MCF 10A (cell line): Measurements from ENCODE around the gene ZNF423. TPM values are rescaled to one million over a fixed set of nuclear protein-coding genes. Genes with fewer than 3 reads are reported as not detected.

ENCODE experiments used
- BruUV-seq: library from RNA; stranded (reverse); fragments of 400-500 nt; replicated peaks from 2 replicates; lab custom pipeline; 2021; lab: Mats Ljungman, UMichigan
- CTCF ChIA-PET: fragments of 300-600 bp; sonication (Branson Sonifier 250); formaldehyde crosslinking; extraction: SDS; loops from one replicate; lab custom pipeline; 2021; ENCODE audit warnings: antibody characterized with exemption, inconsistent platforms; lab: Yijun Ruan, JAX
- POLR2A ChIA-PET: fragments of 300-600, 350-650 bp; sonication (Branson Sonifier 250); formaldehyde crosslinking; extraction: SDS; loops from one replicate; lab custom pipeline; 2020; ENCODE audit warnings: antibody characterized with exemption, inconsistent platforms; lab: Yijun Ruan, JAX
- DNase-seq: peaks from one replicate; pipeline ENCODE4 v3.0.0-alpha.2; 2018; ENCODE audit not compliant: unreplicated experiment
- H3K27ac Mint-ChIP-seq: one replicate; pipeline ENCODE4 v1.8.0; 2022; ENCODE audit warnings: mild to moderate bottlenecking, low read depth, mixed read lengths; ENCODE audit not compliant: unreplicated experiment
- H3K27me3 Mint-ChIP-seq: one replicate; pipeline ENCODE4 v1.8.0; 2022; ENCODE audit warnings: mixed read lengths; ENCODE audit not compliant: insufficient read depth, unreplicated experiment
- H3K36me3 Mint-ChIP-seq: one replicate; pipeline ENCODE4 v1.8.0; 2022; ENCODE audit warnings: mild to moderate bottlenecking, moderate library complexity, mixed read lengths; ENCODE audit not compliant: insufficient read depth, unreplicated experiment
- H3K4me1 Mint-ChIP-seq: one replicate; pipeline ENCODE4 v1.8.0; 2022; ENCODE audit warnings: mixed read lengths; ENCODE audit not compliant: insufficient read depth, unreplicated experiment
- H3K4me3 Mint-ChIP-seq: one replicate; pipeline ENCODE4 v1.8.0; 2022; ENCODE audit warnings: mild to moderate bottlenecking, moderate library complexity, mixed read lengths; ENCODE audit not compliant: unreplicated experiment
- H3K9me3 Mint-ChIP-seq: one replicate; pipeline ENCODE4 v1.8.0; 2022; ENCODE audit warnings: mixed read lengths; ENCODE audit not compliant: unreplicated experiment
- intact Hi-C: fragments of 100-400 bp; cut with micrococcal nuclease; formaldehyde crosslinking; loops from 2 replicates; pipeline ENCODE4 v1.14.1; 2022
- total RNA-seq: library from RNA; stranded (reverse); gene quantifications from 2 replicates; pipeline ENCODE4 v1.2.3, GENCODE V29; 2022
- TF ChIP-seq, protein P1 (sequence below): fragments of 200-600 bp; IDR thresholded peaks from one replicate; pipeline ENCODE4 v1.8.0; 2022; ENCODE audit warnings: antibody characterized with exemption, mild to moderate bottlenecking; ENCODE audit not compliant: unreplicated experiment

The ZNF423 gene
- total RNA-seq, 1 experiment from 2014 or later: not detected

DNA sequence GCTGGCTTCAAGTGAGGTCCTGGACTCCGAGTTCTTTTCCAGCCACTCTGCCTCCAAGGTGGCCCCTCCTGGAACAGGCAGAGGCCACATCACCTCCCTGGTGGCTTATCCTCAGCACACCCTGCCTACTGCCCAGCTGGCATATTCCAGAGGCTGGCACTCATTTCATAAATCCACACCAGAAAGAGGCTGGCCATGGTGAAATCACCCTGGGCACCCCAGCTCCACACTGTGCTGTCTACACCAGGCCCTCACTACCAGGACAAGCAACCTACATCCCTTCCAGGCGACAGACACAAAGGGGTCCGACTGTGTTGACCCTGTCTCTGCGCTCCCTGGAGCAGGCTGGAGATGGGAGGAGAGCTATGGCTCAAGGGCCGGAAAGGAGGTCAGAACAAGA lies 382.1 kb downstream of the ZNF423 start:
- POLR2A ChIA-PET: no interaction called here
- BruUV-seq: no TSS peak
- Mint-ChIP-seq H3K27ac (no peak overlapping the region), H3K36me3 (no peaks in the 10 kb centered on the region), H3K4me1 (no peaks in the 10 kb centered on the region), H3K9me3 (no peaks in the 10 kb centered on the region), H3K4me3 (no peak overlapping the region), H3K27me3 (no peaks in the 10 kb centered on the region)
- CTCF ChIA-PET: interaction anchor here (0.5 to 1.0 kb wide), 2 partner anchors 432 to 447 kb away, joined by 3 to 5 read pairs; no protein-coding TSS in a partner anchor
- no peak for DNase-seq
- intact Hi-C loops: no loop called here
- TF ChIP-seq, protein P1, sequence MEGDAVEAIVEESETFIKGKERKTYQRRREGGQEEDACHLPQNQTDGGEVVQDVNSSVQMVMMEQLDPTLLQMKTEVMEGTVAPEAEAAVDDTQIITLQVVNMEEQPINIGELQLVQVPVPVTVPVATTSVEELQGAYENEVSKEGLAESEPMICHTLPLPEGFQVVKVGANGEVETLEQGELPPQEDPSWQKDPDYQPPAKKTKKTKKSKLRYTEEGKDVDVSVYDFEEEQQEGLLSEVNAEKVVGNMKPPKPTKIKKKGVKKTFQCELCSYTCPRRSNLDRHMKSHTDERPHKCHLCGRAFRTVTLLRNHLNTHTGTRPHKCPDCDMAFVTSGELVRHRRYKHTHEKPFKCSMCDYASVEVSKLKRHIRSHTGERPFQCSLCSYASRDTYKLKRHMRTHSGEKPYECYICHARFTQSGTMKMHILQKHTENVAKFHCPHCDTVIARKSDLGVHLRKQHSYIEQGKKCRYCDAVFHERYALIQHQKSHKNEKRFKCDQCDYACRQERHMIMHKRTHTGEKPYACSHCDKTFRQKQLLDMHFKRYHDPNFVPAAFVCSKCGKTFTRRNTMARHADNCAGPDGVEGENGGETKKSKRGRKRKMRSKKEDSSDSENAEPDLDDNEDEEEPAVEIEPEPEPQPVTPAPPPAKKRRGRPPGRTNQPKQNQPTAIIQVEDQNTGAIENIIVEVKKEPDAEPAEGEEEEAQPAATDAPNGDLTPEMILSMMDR: no peak

DNA sequence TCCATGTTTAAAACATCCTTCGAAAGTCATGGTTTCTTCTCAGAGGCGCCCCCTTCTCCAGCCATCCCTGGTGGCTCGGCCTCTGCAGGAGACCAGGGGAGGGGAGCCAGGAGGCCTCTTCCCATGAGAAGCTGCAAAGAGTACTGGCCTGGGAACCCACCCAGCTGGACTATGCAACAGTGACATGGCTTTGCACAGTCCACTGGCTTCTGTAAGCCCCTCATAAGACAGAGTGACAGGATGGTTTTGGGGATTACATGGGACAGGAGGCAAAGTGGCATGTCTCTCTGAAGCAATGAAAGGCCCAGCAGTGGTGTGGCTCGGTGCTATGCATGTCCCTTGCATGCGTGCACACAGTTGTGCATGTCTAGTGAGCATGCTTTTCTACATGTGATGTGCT lies 382.8 kb downstream of the ZNF423 start:
- H3K9me3 Mint-ChIP-seq: no peaks in the 10 kb centered on the region
- no peak for DNase-seq
- H3K4me3 Mint-ChIP-seq: no peak overlapping the region
- ChIA-PET CTCF (interaction anchor here (0.5 to 1.0 kb wide), 3 partner anchors 432 to 456 kb away, joined by 3 to 5 read pairs (median 3); no protein-coding TSS in a partner anchor), POLR2A (no interaction called here)
- no TSS peak for BruUV-seq
- no peaks in the 10 kb centered on the region for H3K4me1 Mint-ChIP-seq
- intact Hi-C loops: no loop called here
- TF ChIP-seq, protein P1: no peak
- no peaks in the 10 kb centered on the region for H3K27me3 Mint-ChIP-seq
- H3K27ac Mint-ChIP-seq: no peak overlapping the region
- H3K36me3 Mint-ChIP-seq: no peaks in the 10 kb centered on the region

DNA sequence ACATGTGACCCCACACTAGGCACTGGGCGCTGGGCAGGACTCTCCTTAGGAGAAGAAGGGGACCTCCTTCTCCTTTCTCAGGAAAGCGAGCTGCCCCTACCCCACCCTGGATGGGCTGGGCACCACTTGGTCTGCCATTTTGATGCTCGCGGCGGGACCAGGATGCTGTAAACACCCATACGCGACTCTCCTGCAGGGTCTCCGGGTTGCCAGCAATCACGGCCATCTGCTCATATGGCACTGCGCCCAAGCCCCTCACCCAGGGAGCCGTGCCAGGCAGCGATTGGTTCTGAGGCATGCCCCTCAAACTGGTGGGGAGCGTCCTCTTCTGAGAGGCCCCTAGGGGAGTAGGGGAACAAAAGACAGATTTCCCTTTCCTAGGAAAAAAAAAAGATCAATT lies 383.3 kb downstream of the ZNF423 start:
- H3K4me1 Mint-ChIP-seq: no peaks in the 10 kb centered on the region
- BruUV-seq: no TSS peak
- no peaks in the 10 kb centered on the region for H3K9me3 Mint-ChIP-seq
- CTCF ChIA-PET: interaction anchor here (0.7 kb wide), 1 partner anchor 456 kb away, joined by 3 read pairs; no protein-coding TSS in a partner anchor
- H3K36me3 Mint-ChIP-seq: no peaks in the 10 kb centered on the region
- TF ChIP-seq, protein P1: no peak
- intact Hi-C loops: no loop called here
- no peaks in the 10 kb centered on the region for H3K27me3 Mint-ChIP-seq
- H3K27ac Mint-ChIP-seq: no peak overlapping the region
- DNase-seq: no peak
- POLR2A ChIA-PET: no interaction called here
- H3K4me3 Mint-ChIP-seq: no peak overlapping the region

DNA sequence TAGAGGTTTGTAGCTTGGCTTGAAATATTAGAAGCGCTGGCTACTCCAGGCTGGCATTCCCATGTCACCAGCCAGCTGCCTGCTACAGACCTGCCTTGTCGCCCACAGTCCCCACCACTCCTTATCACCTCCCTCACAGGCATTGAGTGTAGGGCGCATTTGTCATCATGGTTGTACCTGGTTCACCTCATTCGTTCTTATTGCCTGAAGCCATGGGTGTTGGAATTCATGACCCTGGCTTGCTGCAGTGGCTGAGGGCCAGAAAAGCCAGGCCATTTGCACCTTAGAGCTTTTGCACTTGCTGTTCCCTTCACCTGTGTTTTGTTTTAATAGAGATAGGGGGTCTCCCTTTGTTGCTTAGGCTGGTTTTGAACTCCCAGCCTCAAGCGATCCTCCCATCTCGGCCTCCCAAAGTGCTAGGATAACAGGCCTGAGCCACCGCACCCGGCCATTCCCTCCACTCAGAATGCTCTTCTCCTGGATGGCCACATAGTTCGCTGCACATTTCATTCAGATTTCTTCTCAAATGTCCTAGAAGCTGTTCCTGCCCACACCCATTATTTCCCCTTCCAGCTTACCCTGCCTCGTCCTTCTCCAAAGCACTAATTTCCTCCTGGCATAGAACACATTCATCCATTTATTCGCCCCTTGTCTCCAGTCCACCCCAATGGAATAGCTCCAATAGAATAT lies 384.7 kb downstream of the ZNF423 start:
- H3K4me1 Mint-ChIP-seq: no peaks in the 10 kb centered on the region
- no peaks in the 10 kb centered on the region for H3K27me3 Mint-ChIP-seq
- no TSS peak for BruUV-seq
- no peak overlapping the region for H3K4me3 Mint-ChIP-seq
- CTCF ChIA-PET: interaction anchor here (0.7 to 1.0 kb wide), 3 partner anchors 12 to 100 kb away, joined by 3 read pairs; no protein-coding TSS in a partner anchor
- H3K36me3 Mint-ChIP-seq: no peaks in the 10 kb centered on the region
- TF ChIP-seq, protein P1: no peak
- intact Hi-C loops: no loop called here
- POLR2A ChIA-PET: no interaction called here
- no peaks in the 10 kb centered on the region for H3K9me3 Mint-ChIP-seq
- no peak overlapping the region for H3K27ac Mint-ChIP-seq
- DNase-seq: no peak
